Effector memory CD4-positive, alpha-beta T cell (primary cell): ENCODE measurements around the gene LAMC1.

Experiments
- DNase-seq, 3 donors: peaks; one replicate each; pipeline ENCODE4 v3.0.0-alpha.2; 2020
- H3K27ac ChIP-seq: 2 replicates; pipeline ENCODE4 v1.7.0; 2013; ENCODE audit warnings: mild to moderate bottlenecking, low read length, moderate library complexity; ENCODE audit not compliant: insufficient read depth, poor library complexity, severe bottlenecking
- H3K27me3 ChIP-seq: replicated peaks from 2 replicates; pipeline ENCODE4 v1.7.0; 2013; ENCODE audit warnings: mild to moderate bottlenecking, low read length; ENCODE audit not compliant: insufficient read depth, control insufficient read depth, poor library complexity, severe bottlenecking
- H3K36me3 ChIP-seq: 2 replicates; pipeline ENCODE4 v1.7.0; 2013; ENCODE audit warnings: mild to moderate bottlenecking, low read length, moderate library complexity; ENCODE audit not compliant: control insufficient read depth, insufficient read depth
- H3K4me1 ChIP-seq: 2 replicates; pipeline ENCODE4 v1.7.0; 2013; ENCODE audit warnings: low read length, mild to moderate bottlenecking; ENCODE audit not compliant: control insufficient read depth, insufficient read depth, poor library complexity, severe bottlenecking
- H3K4me3 ChIP-seq: 2 replicates; pipeline ENCODE4 v1.7.0; 2013; ENCODE audit warnings: low read length, low read depth, mild to moderate bottlenecking; ENCODE audit not compliant: insufficient read depth, poor library complexity, severe bottlenecking
- H3K9me3 ChIP-seq: 2 replicates; pipeline ENCODE4 v1.7.0; 2013; ENCODE audit warnings: mild to moderate bottlenecking, low read length, moderate library complexity; ENCODE audit not compliant: control insufficient read depth

LAMC1 gene

GRCh38 chr1:183178545-183178944 is 155.3 kb downstream of the LAMC1 start:
- Histone ChIP-seq H3K9me3 (no peaks in the 10 kb centered on the region), H3K27me3 (no peaks in the 10 kb centered on the region), H3K4me3 (no peak overlapping the region), H3K4me1 (no peaks in the 10 kb centered on the region), H3K36me3 (no peaks in the 10 kb centered on the region), H3K27ac (no peak overlapping the region)
- DNase-seq, result no peak

DNA sequence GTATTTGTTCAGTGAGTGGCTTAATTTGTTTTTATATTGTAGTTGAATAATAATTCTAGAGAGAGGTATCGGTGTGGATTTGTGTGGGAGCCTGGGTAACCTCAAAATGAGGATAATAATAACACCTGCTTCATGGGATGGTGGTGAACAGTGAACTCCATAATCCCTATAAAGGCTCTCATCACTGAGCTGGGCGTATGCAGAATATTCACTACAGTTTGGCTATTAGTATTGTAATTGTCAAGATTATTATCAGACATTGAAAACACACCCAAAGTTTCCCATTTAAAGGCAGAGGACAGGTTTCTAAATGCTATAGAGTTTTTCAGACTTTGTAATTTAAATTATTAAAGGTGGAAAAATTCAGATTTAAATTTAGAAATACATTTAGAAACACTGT is 155.8 kb downstream of the LAMC1 start:
- no peaks in the 10 kb centered on the region for H3K4me1 ChIP-seq
- DNase-seq, result no peak
- H3K27ac ChIP-seq, result no peak overlapping the region
- no peaks in the 10 kb centered on the region for H3K9me3 ChIP-seq
- no peaks in the 10 kb centered on the region for H3K27me3 ChIP-seq
- no peaks in the 10 kb centered on the region for H3K36me3 ChIP-seq
- no peak overlapping the region for H3K4me3 ChIP-seq

DNA sequence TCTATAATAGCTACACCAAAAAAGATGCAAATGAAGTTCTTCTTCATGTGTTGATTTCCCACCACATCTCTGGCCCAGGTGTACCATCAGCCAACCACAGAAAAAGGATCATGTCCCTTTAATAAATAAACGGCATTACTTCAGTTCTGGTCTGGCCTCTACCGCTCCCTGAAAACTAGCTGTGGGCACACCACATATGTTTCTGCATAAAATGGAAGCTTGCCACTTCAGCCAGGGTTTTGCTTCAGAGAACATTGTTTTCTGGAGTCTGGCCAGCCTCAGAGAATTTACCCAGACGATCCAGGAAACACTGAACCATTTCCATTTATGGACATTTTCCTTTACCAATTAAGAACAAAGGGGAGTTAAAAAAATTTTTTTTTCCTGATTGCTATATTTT is 157.0 kb downstream of the LAMC1 start:
- no peaks in the 10 kb centered on the region for H3K27me3 ChIP-seq
- no peak for DNase-seq
- H3K4me3 ChIP-seq, result no peak overlapping the region
- no peaks in the 10 kb centered on the region for H3K9me3 ChIP-seq
- H3K27ac ChIP-seq, result no peak overlapping the region
- no peaks in the 10 kb centered on the region for H3K36me3 ChIP-seq
- H3K4me1 ChIP-seq, result no peaks in the 10 kb centered on the region

- Histone ChIP-seq H3K27ac (no peak overlapping the region), H3K27me3 (no peaks in the 10 kb centered on the region), H3K36me3 (no peaks in the 10 kb centered on the region), H3K9me3 (no peaks in the 10 kb centered on the region), H3K4me1 (no peaks in the 10 kb centered on the region), H3K4me3 (no peak overlapping the region)
- no peak for DNase-seq
Measured at GRCh38 chr1:183180634-183181056, 157.4 kb downstream of the LAMC1 start.

DNA sequence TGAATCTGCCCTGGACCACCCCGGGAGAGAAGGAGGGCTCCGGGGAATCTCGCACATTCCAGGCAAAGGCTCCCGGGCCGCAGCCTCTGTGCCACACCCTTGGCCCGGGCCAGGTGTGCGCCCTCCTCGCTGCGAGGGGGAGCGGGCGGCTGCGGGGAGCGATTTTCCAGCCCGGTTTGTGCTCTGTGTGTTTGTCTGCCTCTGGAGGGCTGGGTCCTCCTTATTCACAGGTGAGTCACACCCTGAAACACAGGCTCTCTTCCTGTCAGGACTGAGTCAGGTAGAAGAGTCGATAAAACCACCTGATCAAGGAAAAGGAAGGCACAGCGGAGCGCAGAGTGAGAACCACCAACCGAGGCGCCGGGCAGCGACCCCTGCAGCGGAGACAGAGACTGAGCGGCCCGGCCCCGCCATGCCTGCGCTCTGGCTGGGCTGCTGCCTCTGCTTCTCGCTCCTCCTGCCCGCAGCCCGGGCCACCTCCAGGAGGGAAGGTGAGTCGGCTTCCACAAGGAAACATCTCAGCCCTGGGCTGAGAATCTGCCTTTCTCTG is 162.8 kb downstream of the LAMC1 start, which contains the start of gene LAMC2:
Gene LAMC2 (plus strand): TSS at position 324 of the 550 bp plus-strand sequence. CDS start 89 bp downstream, at position 413.
- DNase-seq, result no peak
- Histone ChIP-seq H3K27me3 (no peaks in the 10 kb centered on the region), H3K4me1 (no peaks in the 10 kb centered on the region), H3K27ac (no peak within 1 kb of the TSS), H3K9me3 (no peaks in the 10 kb centered on the region), H3K36me3 (no peaks in the 10 kb centered on the region), H3K4me3 (no peak within 1 kb of the TSS)

DNA sequence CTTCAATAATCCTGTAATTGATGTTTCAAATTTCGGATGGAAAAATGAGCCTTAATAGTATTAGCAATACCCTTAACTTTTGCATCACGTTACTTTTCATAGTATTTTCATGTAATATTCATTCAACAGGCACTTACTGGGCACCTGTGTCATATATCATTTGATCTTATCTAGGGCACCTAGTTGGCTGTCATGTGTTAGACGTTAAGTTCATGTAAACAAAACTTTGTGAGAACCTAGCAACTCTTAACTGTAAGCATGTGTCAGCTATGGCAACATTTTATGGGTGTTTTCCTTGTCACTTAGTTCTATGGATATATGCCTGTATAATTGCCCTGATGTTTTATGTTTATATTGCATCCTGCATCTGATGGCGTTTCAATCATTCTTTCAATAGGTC is 163.6 kb downstream of the LAMC1 start:
- H3K36me3 ChIP-seq, result no peaks in the 10 kb centered on the region
- H3K27me3 ChIP-seq, result no peaks in the 10 kb centered on the region
- DNase-seq, result no peak
- H3K27ac ChIP-seq, result no peak overlapping the region
- no peak overlapping the region for H3K4me3 ChIP-seq
- H3K9me3 ChIP-seq, result no peaks in the 10 kb centered on the region
- no peaks in the 10 kb centered on the region for H3K4me1 ChIP-seq

GRCh38 chr1:183188240-183188639 is 165.0 kb downstream of the LAMC1 start:
- H3K36me3 ChIP-seq, result no peaks in the 10 kb centered on the region
- H3K9me3 ChIP-seq, result no peaks in the 10 kb centered on the region
- H3K4me1 ChIP-seq, result no peaks in the 10 kb centered on the region
- H3K27ac ChIP-seq, result no peak overlapping the region
- H3K27me3 ChIP-seq, result no peaks in the 10 kb centered on the region
- no peak overlapping the region for H3K4me3 ChIP-seq
- no peak for DNase-seq

DNA sequence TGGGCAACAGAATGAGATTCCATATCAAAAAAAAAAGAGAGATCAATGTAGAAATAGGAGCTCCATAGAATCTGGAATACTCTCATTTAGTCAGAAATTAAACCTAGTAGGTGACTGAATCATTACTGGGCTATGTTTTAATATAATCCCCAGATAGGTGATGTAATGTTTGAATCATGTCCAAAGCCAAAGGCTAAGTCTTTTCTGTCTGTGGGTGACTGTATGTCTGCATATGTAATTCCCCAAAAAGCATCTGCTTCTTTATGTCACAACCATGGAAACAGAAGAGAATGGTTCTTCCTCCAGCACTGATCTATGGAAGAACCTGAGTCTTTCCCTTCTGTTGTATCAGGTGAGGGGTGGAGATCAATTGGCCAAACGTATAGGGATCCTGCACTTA is 168.6 kb downstream of the LAMC1 start:
- no peak for DNase-seq
- no peaks in the 10 kb centered on the region for H3K9me3 ChIP-seq
- H3K4me3 ChIP-seq, result no peak overlapping the region
- H3K27me3 ChIP-seq, result no peaks in the 10 kb centered on the region
- H3K36me3 ChIP-seq, result no peaks in the 10 kb centered on the region
- H3K4me1 ChIP-seq, result peaks cover 4% of the 10 kb centered on the region
- H3K27ac ChIP-seq, result no peak overlapping the region

- DNase-seq, result no peak
- Histone ChIP-seq H3K27ac (no peak overlapping the region), H3K4me1 (peaks cover 4% of the 10 kb centered on the region), H3K36me3 (no peaks in the 10 kb centered on the region), H3K4me3 (no peak overlapping the region), H3K27me3 (no peaks in the 10 kb centered on the region), H3K9me3 (no peaks in the 10 kb centered on the region)
Measured at GRCh38 chr1:183193963-183194525, 170.8 kb downstream of the LAMC1 start.

- Histone ChIP-seq H3K27ac (no peak overlapping the region), H3K36me3 (no peaks in the 10 kb centered on the region), H3K27me3 (no peaks in the 10 kb centered on the region), H3K4me1 (peaks cover 4% of the 10 kb centered on the region), H3K4me3 (no peak overlapping the region), H3K9me3 (no peaks in the 10 kb centered on the region)
- DNase-seq, result no peak
Measured at GRCh38 chr1:183194527-183195141, 171.4 kb downstream of the LAMC1 start.
